ENCODE measurements around the gene SCYGR2. TPM values are rescaled to one million over a fixed set of nuclear protein-coding genes. Genes with fewer than 3 reads are reported as not detected.

Gene SCYGR2
- total RNA-seq, 1 experiment from 2014 or later = not detected

- no peaks in the 10 kb centered on the region for H3K79me2 ChIP-seq (ENCODE audit: insufficient read depth, low read length)
- ChIA-PET POLR2A (no interaction called here), RAD21 (ENCODE audit: low non-redundant PET in 1 of 2, low total read pairs in 2 of 2, uncharacterized antibody in 2 of 2, unreplicated experiment in 2 of 2) (no interaction called here)
Measured at GRCh38 chr2:227597036-227597435, 1.7 kb upstream of the SCYGR2 start.

More at GRCh38 chr2:227597036-227597435, 1.7 kb upstream of the SCYGR2 start:
- Histone ChIP-seq H3K27me3 (ENCODE audit: insufficient read depth, low read length) (no peaks in the 10 kb centered on the region), H3K9me2 (ENCODE audit: insufficient read depth) (no peaks in the 10 kb centered on the region), H3K4me1 (ENCODE audit: control insufficient read depth in 1 of 2, insufficient read depth in 2 of 2, low read length in 2 of 2) (peaks cover 8 to 13% of the 10 kb centered on the region in 2 experiments; a peak in 3 of 4 replicates), H4K20me1 (ENCODE audit: insufficient read depth) (no peaks in the 10 kb centered on the region), H3K4me3 (replicated peaks in 1 of 2; ENCODE audit: low read depth in 1 of 2, low read length in 2 of 2) (no peak overlapping the region), H3K27ac (ENCODE audit: low read depth, low read length) (no peak overlapping the region), H3K4me2 (ENCODE audit: low read length) (no peak overlapping the region), H3K9me3 (ENCODE audit: control insufficient read depth in 1 of 2, insufficient read depth in 1 of 2, low read depth in 1 of 2, low read length in 2 of 2) (no peaks in the 10 kb centered on the region), H3K9ac (ENCODE audit: low read length) (no peak overlapping the region), H2AFZ (ENCODE audit: low read depth, low read length, poor library complexity, severe bottlenecking) (no peak overlapping the region), H3K36me3 (ENCODE audit: control insufficient read depth in 1 of 2, insufficient read depth in 2 of 2, low read length in 2 of 2) (no peaks in the 10 kb centered on the region)
- intact Hi-C loops (cut with micrococcal nuclease) = no loop called here
- no TSS peak for BruUV-seq (replicated peaks)
- CTCF ChIA-PET = interaction anchor here (1.6 kb wide), 1 partner anchor 169 kb away, joined by 3 read pairs; no protein-coding TSS in a partner anchor
- no peak for DNase-seq (ENCODE audit: low read depth, low spot score)
- no peak for ATAC-seq
- TF ChIP-seq TCF7L2 (IDR thresholded peaks at IDR 0.05; ENCODE audit: borderline replicate concordance, extremely low read depth, insufficient read depth, insufficient read length) (no peak), EZH2phosphoT487 (IDR thresholded peaks at IDR 0.05; ENCODE audit: borderline replicate concordance) (no peak), YY1 (IDR thresholded peaks at IDR 0.05; ENCODE audit: extremely low read depth, insufficient replicate concordance, low read depth, low read length) (no peak), POLR2AphosphoS5 (IDR thresholded peaks at IDR 0.05; ENCODE audit: low read depth, low read length) (no peak), ATF3 (IDR thresholded peaks at IDR 0.05) (no peak), SP1 (IDR thresholded peaks at IDR 0.05; ENCODE audit: low read depth) (no peak), POLR2A (IDR thresholded peaks at IDR 0.05; ENCODE audit: borderline replicate concordance, extremely low read depth, insufficient read depth, insufficient read length) (no peak), SIN3A (IDR thresholded peaks at IDR 0.05; ENCODE audit: low read depth) (no peak), ELF1 (IDR thresholded peaks at IDR 0.05; ENCODE audit: borderline replicate concordance, low read depth) (no peak), JUND (IDR thresholded peaks at IDR 0.05) (no peak), FOSL1 (IDR thresholded peaks at IDR 0.05; ENCODE audit: low read depth) (no peak), EZH2 (IDR thresholded peaks at IDR 0.05) (no peak)
- TF ChIP-seq, protein P1, sequence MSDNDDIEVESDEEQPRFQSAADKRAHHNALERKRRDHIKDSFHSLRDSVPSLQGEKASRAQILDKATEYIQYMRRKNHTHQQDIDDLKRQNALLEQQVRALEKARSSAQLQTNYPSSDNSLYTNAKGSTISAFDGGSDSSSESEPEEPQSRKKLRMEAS (IDR thresholded peaks at IDR 0.05) = no peak
- TF ChIP-seq, protein P2, sequence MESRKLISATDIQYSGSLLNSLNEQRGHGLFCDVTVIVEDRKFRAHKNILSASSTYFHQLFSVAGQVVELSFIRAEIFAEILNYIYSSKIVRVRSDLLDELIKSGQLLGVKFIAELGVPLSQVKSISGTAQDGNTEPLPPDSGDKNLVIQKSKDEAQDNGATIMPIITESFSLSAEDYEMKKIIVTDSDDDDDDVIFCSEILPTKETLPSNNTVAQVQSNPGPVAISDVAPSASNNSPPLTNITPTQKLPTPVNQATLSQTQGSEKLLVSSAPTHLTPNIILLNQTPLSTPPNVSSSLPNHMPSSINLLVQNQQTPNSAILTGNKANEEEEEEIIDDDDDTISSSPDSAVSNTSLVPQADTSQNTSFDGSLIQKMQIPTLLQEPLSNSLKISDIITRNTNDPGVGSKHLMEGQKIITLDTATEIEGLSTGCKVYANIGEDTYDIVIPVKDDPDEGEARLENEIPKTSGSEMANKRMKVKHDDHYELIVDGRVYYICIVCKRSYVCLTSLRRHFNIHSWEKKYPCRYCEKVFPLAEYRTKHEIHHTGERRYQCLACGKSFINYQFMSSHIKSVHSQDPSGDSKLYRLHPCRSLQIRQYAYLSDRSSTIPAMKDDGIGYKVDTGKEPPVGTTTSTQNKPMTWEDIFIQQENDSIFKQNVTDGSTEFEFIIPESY (IDR thresholded peaks at IDR 0.05; ENCODE audit: extremely low read depth, insufficient replicate concordance, low read length) = no peak
